ENCODE data around the gene MECP2. TPM values are rescaled to one million over a fixed set of nuclear protein-coding genes. Genes with fewer than 3 reads are reported as not detected.
A peak's percentile ranks its signal among the peaks of the same experiment; 100 is the strongest.

Gene MECP2
- total and polyA plus RNA-seq, 12 donors = 14.0 to 39.3 (median 36.2) TPM

DNA sequence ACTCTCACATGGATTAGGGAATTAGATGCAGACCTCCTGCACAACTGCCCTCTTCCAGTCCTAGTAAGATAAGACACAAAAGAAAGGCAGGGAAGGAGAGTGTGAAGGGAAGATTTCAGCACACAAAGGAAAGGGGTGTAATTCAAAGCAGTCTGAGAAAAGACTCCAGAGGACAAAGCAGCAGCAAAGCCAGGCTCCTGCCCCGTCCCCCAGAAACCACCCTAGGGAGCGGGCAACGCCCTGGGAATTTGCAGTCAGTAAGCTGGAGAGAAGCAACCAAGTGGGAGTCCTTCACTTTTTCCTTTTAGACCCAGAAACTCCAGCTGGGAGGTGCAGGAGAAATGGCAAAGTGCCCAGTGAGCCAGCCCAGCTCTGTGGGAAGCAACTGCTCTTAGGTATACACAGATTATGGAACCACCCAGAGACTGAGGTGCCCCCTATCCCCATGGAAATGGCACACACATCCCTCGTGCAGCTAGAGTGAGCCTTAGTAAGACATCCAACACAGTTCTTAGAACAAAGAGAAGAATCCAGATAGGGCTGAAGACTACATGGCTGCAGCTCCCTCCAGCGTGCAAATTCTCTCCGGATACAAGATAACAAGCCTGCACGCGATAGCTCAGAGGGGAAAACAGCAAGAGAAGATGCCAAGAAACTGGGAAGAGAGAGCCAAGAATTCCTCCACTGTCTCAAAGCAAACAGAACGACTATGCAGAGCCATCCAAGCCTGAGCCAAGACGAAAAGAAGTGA is 51.3 kb downstream of the MECP2 start:
- Histone ChIP-seq H3K36me3 (peaks cover 0 to 19% (median 0%) of the 10 kb centered on the region in 9 donors), H3K4me3 (no peak overlapping the region), H3K27me3 (peaks cover 0 to 65% (median 0%) of the 10 kb centered on the region in 7 donors), H3K27ac (peak overlapping the region in 8 of 10 donors; percentile 31 to 75 (median 50)), H3K4me1 (peaks cover 21 to 97% (median 63%) of the 10 kb centered on the region in 9 donors), H3K9me3 (no peaks in the 10 kb centered on the region)
- WGBS, 2 donors = 12 to 17% methylated on average over 9 to 10 of the region's 10 CpGs
- intact Hi-C loops (cut with DNase I) = loop anchor here in 1 of 10 donors (2.0 kb wide), 1 partner anchor 25 kb away; no protein-coding TSS in a partner anchor
- peak; percentile 28 to 43 for DNase-seq
- TF ChIP-seq CTCF (IDR thresholded peaks at IDR 0.05) = peak in 3 of 9 donors; percentile 34 to 44 (median 37)
- ATAC-seq = peak; percentile 60 to 78 (median 72)

GRCh38 chrX:154044091-154044490 is 53.4 kb downstream of the MECP2 start:
- intact Hi-C loops (cut with DNase I) = no loop called here
- Histone ChIP-seq H3K27me3 (peaks cover 0 to 61% (median 0%) of the 10 kb centered on the region in 7 donors), H3K4me3 (no peak overlapping the region), H3K9me3 (no peaks in the 10 kb centered on the region), H3K36me3 (peaks cover 0 to 21% (median 0%) of the 10 kb centered on the region in 9 donors), H3K4me1 (peaks cover 18 to 94% (median 70%) of the 10 kb centered on the region in 9 donors), H3K27ac (no peak overlapping the region)
- no peak for TF ChIP-seq CTCF (IDR thresholded peaks at IDR 0.05)
- WGBS, 2 donors = 90 to 96% methylated on average over 6 of the region's 6 CpGs
- ATAC-seq = no peak
- DNase-seq = no peak

DNA sequence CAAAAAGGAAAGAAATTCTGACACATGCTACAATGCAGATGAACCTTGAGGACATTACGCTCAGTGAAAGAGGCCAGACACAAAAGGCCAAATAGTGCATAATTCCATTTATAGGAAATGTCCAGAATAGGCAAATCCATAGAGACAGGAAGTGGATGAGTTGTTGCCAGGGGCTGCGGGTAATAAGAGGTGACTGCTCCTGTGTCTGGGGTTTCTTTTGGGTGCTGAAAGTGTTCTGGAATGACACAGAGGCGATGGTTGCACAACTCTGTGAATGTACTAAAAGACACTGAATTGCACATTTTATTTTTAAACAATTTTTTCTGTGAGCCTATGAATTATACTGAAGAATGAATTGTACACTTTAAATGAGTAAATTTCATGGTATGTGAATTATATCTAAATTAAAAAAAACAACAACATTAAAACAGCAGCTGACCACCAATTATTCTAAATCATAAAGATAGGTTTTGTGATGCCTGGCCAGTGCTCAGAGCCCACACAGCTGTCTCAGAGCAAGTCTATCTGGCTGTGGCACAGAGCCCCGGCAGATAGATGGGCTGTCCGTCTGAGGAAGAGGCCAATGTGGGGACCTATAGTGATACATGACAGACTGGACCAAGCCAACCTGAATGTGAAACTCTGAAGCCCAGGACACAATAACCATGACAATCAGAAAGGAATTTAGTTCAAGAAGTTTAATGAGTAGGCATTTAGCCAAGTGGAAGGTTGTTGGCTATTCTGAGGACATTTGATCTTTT is 54.3 kb downstream of the MECP2 start:
- peaks cover 0 to 21% (median 0%) of the 10 kb centered on the region in 9 donors for H3K36me3 ChIP-seq
- peaks cover 0 to 65% (median 0%) of the 10 kb centered on the region in 7 donors for H3K27me3 ChIP-seq
- ATAC-seq (no peak), DNase-seq (no peak)
- H3K4me3 ChIP-seq = no peak overlapping the region
- intact Hi-C loops (cut with DNase I) = no loop called here
- no peaks in the 10 kb centered on the region for H3K9me3 ChIP-seq
- WGBS, 2 donors = 29 to 39% methylated on average over 5 of the region's 5 CpGs
- TF ChIP-seq CTCF (IDR thresholded peaks at IDR 0.05) = no peak
- H3K27ac ChIP-seq = no peak overlapping the region
- peaks cover 15 to 90% (median 70%) of the 10 kb centered on the region in 9 donors for H3K4me1 ChIP-seq

DNA sequence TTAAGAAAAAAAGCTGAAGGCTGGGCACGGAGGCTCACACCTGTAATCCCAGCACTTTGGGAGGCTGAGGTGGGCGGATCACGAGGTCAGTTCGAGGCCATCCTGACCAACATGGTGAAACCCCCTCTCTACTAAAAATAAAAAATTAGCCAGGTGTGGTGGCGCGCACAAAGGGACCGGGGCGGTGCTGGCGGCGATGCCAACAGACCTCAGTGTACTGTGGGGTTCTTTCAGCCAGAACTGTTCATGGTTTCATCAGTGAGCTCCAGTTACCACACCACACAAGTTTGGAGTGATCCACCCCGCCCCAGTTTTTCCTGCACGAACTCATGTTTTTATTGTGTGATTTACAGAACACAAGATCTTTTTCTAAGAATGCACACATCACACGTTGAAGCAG is 56.7 kb downstream of the MECP2 start:
- no peak for ATAC-seq
- Histone ChIP-seq H3K4me3 (no peak overlapping the region), H3K27ac (peak overlapping the region in 3 of 10 donors; percentile 8 to 28 (median 10)), H3K27me3 (peaks cover 0 to 61% (median 0%) of the 10 kb centered on the region in 7 donors), H3K36me3 (peaks cover 0 to 15% (median 0%) of the 10 kb centered on the region in 9 donors), H3K9me3 (no peaks in the 10 kb centered on the region), H3K4me1 (peaks cover 12 to 67% (median 54%) of the 10 kb centered on the region in 9 donors)
- 82 to 85% methylated on average over 13 of the region's 13 CpGs for WGBS, 2 donors
- no peak for TF ChIP-seq CTCF (IDR thresholded peaks at IDR 0.05)
- DNase-seq = no peak
- intact Hi-C loops (cut with DNase I) = no loop called here
